Endothelial cell of umbilical vein (primary cell): ENCODE measurements around the gene EBF4. TPM values are rescaled to one million over a fixed set of nuclear protein-coding genes. Genes with fewer than 3 reads are reported as not detected.

ENCODE experiments used
- BruUV-seq: library from RNA; stranded (reverse); fragments of 400-500 nt; replicated peaks from 2 replicates; lab custom pipeline; 2021; lab: Mats Ljungman, UMichigan
- CTCF ChIA-PET: fragments of 300-600, 350-600 bp; sonication (Branson Sonifier 250); formaldehyde crosslinking; loops from one replicate; lab custom pipeline; 2021; ENCODE audit warnings: antibody characterized with exemption, inconsistent platforms; lab: Charles Lee
- POLR2A ChIA-PET: fragments of 300-600, 350-600 bp; sonication (Branson Sonifier 250); formaldehyde crosslinking; loops from one replicate; lab custom pipeline; 2021; ENCODE audit warnings: antibody characterized with exemption, inconsistent platforms; lab: Charles Lee
- DNase-seq: peaks from one replicate; pipeline ENCODE4 v3.0.0-alpha.2; 2011; ENCODE audit warnings: low read depth, low spot score
- FAIRE-seq: peaks from 2 replicates; lab custom pipeline; 2011; peaks lifted over from hg19 to GRCh38; lab: Jason Lieb, UNC
- H2AFZ ChIP-seq: 2 replicates; pipeline ENCODE4 v1.6.0; 2012; ENCODE audit warnings: low read depth, low read length, control low read depth, inconsistent platforms
- H3K27ac ChIP-seq: 2 replicates; pipeline ENCODE4 v1.5.1; 2011; ENCODE audit warnings: low read depth, mild to moderate bottlenecking, control low read depth, low read length, moderate library complexity; ENCODE audit not compliant: insufficient read depth
- H3K27me3 ChIP-seq, 2 experiments: 2 replicates each; pipeline versions ENCODE4 v1.6.0 to v1.6.1; 2011; ENCODE audit warnings: low read length in 2 of 2, mixed read lengths in 1 of 2; ENCODE audit not compliant: control insufficient read depth in 2 of 2, insufficient read depth in 2 of 2
- H3K36me3 ChIP-seq, 2 experiments: 2 replicates in 1 of 2; 3 replicates in 1 of 2; pipeline ENCODE4 v1.5.1; 2011; ENCODE audit warnings: low read length in 2 of 2, mild to moderate bottlenecking in 1 of 2, moderate library complexity in 1 of 2; ENCODE audit not compliant: control insufficient read depth in 2 of 2, insufficient read depth in 2 of 2; ENCODE audit errors: extremely low read depth in 1 of 2
- H3K4me1 ChIP-seq: 3 replicates; pipeline ENCODE4 v1.5.1; 2011; ENCODE audit warnings: mild to moderate bottlenecking, low read length; ENCODE audit not compliant: control insufficient read depth, insufficient read depth; ENCODE audit errors: extremely low read depth
- H3K4me2 ChIP-seq: 2 replicates; pipeline ENCODE4 v1.6.1; 2011; ENCODE audit warnings: low read length, control low read depth, mixed read lengths; ENCODE audit not compliant: insufficient read depth
- H3K4me3 ChIP-seq, 3 experiments: fragments of 200-600 bp in 1 of 3; sonication (generic), shearing (Covaris generic) in 1 of 3; replicated peaks in 1 of 3; 2 replicates each; pipeline ENCODE4 v1.5.1; 2011 to 2016; ENCODE audit warnings: control low read depth in 3 of 3, low read length in 3 of 3, mild to moderate bottlenecking in 2 of 3, inconsistent platforms in 1 of 3, low read depth in 1 of 3, moderate library complexity in 1 of 3; ENCODE audit not compliant: insufficient read depth in 1 of 3
- H3K79me2 ChIP-seq: 2 replicates; pipeline ENCODE4 v1.6.0; 2012; ENCODE audit warnings: low read length, inconsistent platforms; ENCODE audit not compliant: control insufficient read depth, insufficient read depth
- H3K9ac ChIP-seq: replicated peaks from 2 replicates; pipeline ENCODE3; 2011; ENCODE audit warnings: low read length, control low read depth; ENCODE audit not compliant: insufficient read depth; ENCODE audit errors: extremely low read depth
- H3K9me1 ChIP-seq: replicated peaks from 3 replicates; pipeline ENCODE4 v1.6.0; 2011; ENCODE audit warnings: mild to moderate bottlenecking, low read length; ENCODE audit not compliant: control insufficient read depth, insufficient read depth; ENCODE audit errors: extremely low read depth
- H3K9me3 ChIP-seq: replicated peaks from 2 replicates; pipeline ENCODE4 v1.5.1; 2012; ENCODE audit warnings: low read length, inconsistent platforms; ENCODE audit not compliant: control insufficient read depth, insufficient read depth
- H4K20me1 ChIP-seq: replicated peaks from 2 replicates; pipeline ENCODE3; 2011; ENCODE audit warnings: mild to moderate bottlenecking, low read length; ENCODE audit not compliant: control insufficient read depth, insufficient read depth; ENCODE audit errors: extremely low read depth
- CTCF ChIP-seq, 2 donors: IDR thresholded peaks; 1 replicate in 1 of 2; 2 replicates in 1 of 2; pipeline ENCODE4 v1.5.1; 2011; ENCODE audit warnings: low read length in 2 of 2, mild to moderate bottlenecking in 2 of 2, moderate library complexity in 2 of 2, control low read depth in 1 of 2, inconsistent platforms in 1 of 2, low read depth in 1 of 2; ENCODE audit not compliant: insufficient read depth in 1 of 2; ENCODE audit errors: extremely low read depth in 1 of 2
- EZH2 ChIP-seq: IDR thresholded peaks from 2 replicates; pipeline ENCODE4 v1.6.1; 2012; ENCODE audit warnings: borderline replicate concordance, low read depth, mild to moderate bottlenecking, moderate library complexity, low read length, inconsistent platforms; ENCODE audit not compliant: severe bottlenecking
- FOS ChIP-seq: IDR thresholded peaks from 2 replicates; pipeline ENCODE4 v1.6.1; 2011; ENCODE audit warnings: mild to moderate bottlenecking, low read length, moderate library complexity, borderline replicate concordance; ENCODE audit not compliant: insufficient read depth
- GATA2 ChIP-seq: IDR thresholded peaks from 2 replicates; pipeline ENCODE4 v1.7.0; 2011; ENCODE audit warnings: low read depth, mild to moderate bottlenecking, moderate library complexity, mixed read lengths, low read length; ENCODE audit not compliant: insufficient read length, insufficient read depth
- JUN ChIP-seq: IDR thresholded peaks from 2 replicates; pipeline ENCODE4 v1.6.1; 2011; ENCODE audit warnings: borderline replicate concordance, low read depth; ENCODE audit not compliant: insufficient read length, insufficient read depth
- MAX ChIP-seq: IDR thresholded peaks from 2 replicates; pipeline ENCODE4 v1.6.1; 2011; ENCODE audit not compliant: insufficient read depth, insufficient read length
- MYC ChIP-seq: IDR thresholded peaks from one replicate; pipeline ENCODE4 v1.6.1; 2011; ENCODE audit warnings: mild to moderate bottlenecking, low read depth, low read length
- POLR2A ChIP-seq: IDR thresholded peaks from 2 replicates; pipeline ENCODE4 v1.6.1; 2012; ENCODE audit warnings: low read depth, mild to moderate bottlenecking, control low read depth, low read length
- POLR2AphosphoS5 ChIP-seq: IDR thresholded peaks from 2 replicates; pipeline ENCODE4 v1.6.1; 2012; ENCODE audit warnings: low read depth, mild to moderate bottlenecking, control low read depth, low read length, moderate library complexity; ENCODE audit not compliant: insufficient read depth
- dilution Hi-C: fragments of 300-500 bp; cut with MboI; formaldehyde crosslinking; loops from one replicate; pipeline ENCODE4 v1.15.0; 2019; ENCODE audit warnings: low sequenced_read_pairs; ENCODE audit not compliant: extremely low pct_ligation_motif_present
- intact Hi-C: fragments of 100-400 bp; cut with micrococcal nuclease; formaldehyde crosslinking; loops from one replicate; pipeline ENCODE4 v1.10.0; 2022
- polyA plus RNA-seq, 4 experiments: library from polyadenylated mRNA; depleted of rRNA in 3 of 4; stranded (reverse) in 3 of 4; unstranded in 1 of 4; fragments of >200 nt; gene quantifications; 2 replicates each; pipeline versions ENCODE4 v1.2.1 to v1.2.3, GENCODE V29; 2011 to 2012; ENCODE audit warnings: missing spikeins in 1 of 4
- total RNA-seq: library from RNA; stranded (reverse); gene quantifications from 2 replicates; pipeline ENCODE4 v1.2.3, GENCODE V29; 2021

EBF4 gene
- total and polyA plus RNA-seq, 2 donors (not counting 3 experiments of a cell fraction or from before 2014, with no cell fraction given), result 2.7 to 3.4 TPM

DNA sequence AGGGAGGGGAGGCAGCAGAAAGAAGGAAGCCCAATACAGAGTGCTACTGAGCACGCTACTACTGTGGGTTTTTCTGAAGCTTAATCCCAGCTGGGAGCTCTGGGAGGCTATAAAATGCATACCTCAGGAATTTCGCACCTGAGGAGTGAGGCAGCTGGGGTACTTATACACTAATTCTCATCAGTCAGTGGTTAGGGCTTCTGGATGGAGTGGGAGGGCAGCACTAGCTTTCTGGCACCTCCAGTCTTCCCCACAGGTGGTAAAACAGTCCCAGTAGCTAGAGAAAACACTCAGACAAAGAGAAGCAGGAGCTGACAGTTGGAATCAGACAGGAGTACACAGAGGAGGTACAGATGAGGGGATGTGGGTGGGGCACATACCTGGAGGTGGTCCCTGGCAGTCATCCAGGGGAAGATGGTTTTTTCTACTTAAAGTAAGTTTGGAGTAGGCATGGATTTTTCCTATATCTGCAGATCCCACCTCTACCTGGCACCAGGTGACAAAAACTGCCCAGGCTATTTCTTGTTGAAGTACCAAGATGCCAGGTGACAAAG is 70.1 kb downstream of the EBF4 start:
- H2AFZ ChIP-seq, result no peak overlapping the region
- no peak overlapping the region for H3K27ac ChIP-seq
- H3K4me3 ChIP-seq, result no peak overlapping the region
- H3K79me2 ChIP-seq, result no peaks in the 10 kb centered on the region
- no peak overlapping the region for H3K9ac ChIP-seq
- H3K27me3 ChIP-seq, result peaks cover 0 to 3% of the 10 kb centered on the region in 2 experiments
- ChIA-PET POLR2A (no interaction called here), CTCF (interaction anchor here (1.3 to 1.9 kb wide), 3 partner anchors 10 to 90 kb away, joined by 4 to 6 read pairs (median 4); no protein-coding TSS in a partner anchor)
- no peak for TF ChIP-seq FOS
- TF ChIP-seq POLR2A, result no peak
- TF ChIP-seq MAX, result no peak
- no peak for TF ChIP-seq POLR2AphosphoS5
- TF ChIP-seq GATA2, result no peak
- no peak for TF ChIP-seq MYC
- no peak for TF ChIP-seq JUN
- no peak for TF ChIP-seq EZH2
- TF ChIP-seq CTCF (IDR thresholded peaks at IDR 0.05; ENCODE audit: extremely low read depth in 1 of 2, insufficient read depth in 1 of 2, low read depth in 1 of 2, low read length in 2 of 2), result no peak
- H3K9me3 ChIP-seq, result no peaks in the 10 kb centered on the region
- H3K4me2 ChIP-seq, result no peak overlapping the region
- no peaks in the 10 kb centered on the region for H3K4me1 ChIP-seq
- FAIRE-seq (no peak), DNase-seq (no peak)
- dilution Hi-C loops, result no loop called here
- no peaks in the 10 kb centered on the region for H4K20me1 ChIP-seq
- no peaks in the 10 kb centered on the region for H3K36me3 ChIP-seq
- no peaks in the 10 kb centered on the region for H3K9me1 ChIP-seq
- intact Hi-C loops, result no loop called here
- no TSS peak for BruUV-seq
